ENCODE data around the gene LIN37.
"Not testable (repeated sequence)": the region's sequence is repeated elsewhere in the genome, so short reads cannot be mapped to it uniquely, and the experiment has no call there.

LIN37 gene

GRCh38 chr19:35721374-35721773 lies 27.0 kb upstream of the LIN37 start:
- H3K27ac ChIP-seq: no peak overlapping the region

GRCh38 chr19:35722461-35722860 lies 25.9 kb upstream of the LIN37 start:
- no peak for TF ChIP-seq ZFX (IDR thresholded peaks at IDR 0.05)
- TF ChIP-seq, protein P1, sequence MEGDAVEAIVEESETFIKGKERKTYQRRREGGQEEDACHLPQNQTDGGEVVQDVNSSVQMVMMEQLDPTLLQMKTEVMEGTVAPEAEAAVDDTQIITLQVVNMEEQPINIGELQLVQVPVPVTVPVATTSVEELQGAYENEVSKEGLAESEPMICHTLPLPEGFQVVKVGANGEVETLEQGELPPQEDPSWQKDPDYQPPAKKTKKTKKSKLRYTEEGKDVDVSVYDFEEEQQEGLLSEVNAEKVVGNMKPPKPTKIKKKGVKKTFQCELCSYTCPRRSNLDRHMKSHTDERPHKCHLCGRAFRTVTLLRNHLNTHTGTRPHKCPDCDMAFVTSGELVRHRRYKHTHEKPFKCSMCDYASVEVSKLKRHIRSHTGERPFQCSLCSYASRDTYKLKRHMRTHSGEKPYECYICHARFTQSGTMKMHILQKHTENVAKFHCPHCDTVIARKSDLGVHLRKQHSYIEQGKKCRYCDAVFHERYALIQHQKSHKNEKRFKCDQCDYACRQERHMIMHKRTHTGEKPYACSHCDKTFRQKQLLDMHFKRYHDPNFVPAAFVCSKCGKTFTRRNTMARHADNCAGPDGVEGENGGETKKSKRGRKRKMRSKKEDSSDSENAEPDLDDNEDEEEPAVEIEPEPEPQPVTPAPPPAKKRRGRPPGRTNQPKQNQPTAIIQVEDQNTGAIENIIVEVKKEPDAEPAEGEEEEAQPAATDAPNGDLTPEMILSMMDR (conservative IDR thresholded peaks at IDR 0.05): no peak
- no peak overlapping the region for H3K27ac ChIP-seq

More at GRCh38 chr19:35721374-35721773, 27.0 kb upstream of the LIN37 start:
- no peak for TF ChIP-seq ZFX (IDR thresholded peaks at IDR 0.05)
- TF ChIP-seq, protein P1 (conservative IDR thresholded peaks at IDR 0.05): no peak

GRCh38 chr19:35722897-35723296 lies 25.5 kb upstream of the LIN37 start:
- TF ChIP-seq ZFX (IDR thresholded peaks at IDR 0.05): no peak
- TF ChIP-seq, protein P1 (conservative IDR thresholded peaks at IDR 0.05): no peak
- H3K27ac ChIP-seq: no peak overlapping the region

DNA sequence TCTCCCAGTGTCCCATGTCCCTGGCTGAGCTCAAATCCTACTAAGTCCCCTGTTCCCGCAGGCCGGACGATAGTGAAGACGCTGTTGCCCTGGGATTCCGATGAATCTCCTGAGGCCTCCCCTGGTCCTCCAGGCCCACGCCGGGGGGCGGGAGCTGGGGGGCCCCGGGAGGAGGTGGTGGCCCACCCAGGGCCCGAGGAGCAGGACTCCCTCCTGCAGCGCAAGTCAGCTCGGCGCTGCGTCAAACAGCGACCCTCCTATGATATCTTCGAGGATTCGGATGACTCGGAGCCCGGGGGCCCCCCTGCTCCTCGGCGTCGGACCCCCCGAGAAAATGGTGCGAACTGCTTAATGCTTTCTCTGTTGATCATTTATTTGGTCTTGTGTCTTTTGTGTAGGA lies 24.7 kb upstream of the LIN37 start:
- no peak for TF ChIP-seq ZFX (IDR thresholded peaks at IDR 0.05)
- TF ChIP-seq, protein P1 (conservative IDR thresholded peaks at IDR 0.05): no peak
- no peak overlapping the region for H3K27ac ChIP-seq

DNA sequence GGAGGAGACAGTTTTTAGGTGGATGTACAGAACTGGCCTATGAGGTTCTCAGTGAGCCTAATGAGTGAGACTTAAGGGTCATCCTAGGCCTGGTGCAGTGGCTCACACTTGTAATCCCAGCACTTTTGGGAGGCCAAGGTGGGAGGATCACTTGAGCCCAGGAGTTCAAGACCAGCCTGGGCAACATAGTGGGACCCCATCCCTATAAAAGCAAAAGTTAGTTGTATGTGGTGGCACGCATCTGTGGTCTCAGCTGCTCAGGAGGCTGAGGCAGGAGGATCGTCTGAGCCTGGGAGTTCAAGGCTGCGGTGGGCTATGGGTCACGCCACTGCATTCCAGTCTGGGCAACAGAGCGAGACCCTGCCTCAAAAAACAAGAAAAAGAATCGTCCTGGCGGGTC lies 24.2 kb upstream of the LIN37 start:
- H3K27ac ChIP-seq: not testable (repeated sequence)

DNA sequence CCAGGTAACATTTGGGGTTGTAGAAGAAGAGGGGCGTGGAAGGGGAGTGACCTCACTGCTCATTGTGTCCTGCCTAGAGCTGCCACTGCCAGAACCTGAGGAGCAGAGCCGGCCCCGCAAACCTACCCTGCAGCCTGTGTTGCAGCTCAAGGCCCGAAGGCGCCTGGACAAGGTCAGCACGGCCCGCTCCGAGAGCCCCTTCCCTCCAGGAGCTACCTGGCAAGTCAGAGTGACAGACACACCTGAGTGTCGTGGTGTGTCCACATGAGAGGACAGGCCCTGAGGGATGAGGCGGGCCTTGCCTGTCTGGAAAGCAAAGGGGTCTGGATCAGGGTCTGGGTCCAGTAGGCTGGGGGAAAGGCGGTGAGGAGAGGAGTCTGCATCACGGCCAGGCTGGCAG lies 23.8 kb upstream of the LIN37 start:
- TF ChIP-seq ZFX (IDR thresholded peaks at IDR 0.05): no peak
- TF ChIP-seq, protein P1 (conservative IDR thresholded peaks at IDR 0.05): no peak
- H3K27ac ChIP-seq: no peak overlapping the region

DNA sequence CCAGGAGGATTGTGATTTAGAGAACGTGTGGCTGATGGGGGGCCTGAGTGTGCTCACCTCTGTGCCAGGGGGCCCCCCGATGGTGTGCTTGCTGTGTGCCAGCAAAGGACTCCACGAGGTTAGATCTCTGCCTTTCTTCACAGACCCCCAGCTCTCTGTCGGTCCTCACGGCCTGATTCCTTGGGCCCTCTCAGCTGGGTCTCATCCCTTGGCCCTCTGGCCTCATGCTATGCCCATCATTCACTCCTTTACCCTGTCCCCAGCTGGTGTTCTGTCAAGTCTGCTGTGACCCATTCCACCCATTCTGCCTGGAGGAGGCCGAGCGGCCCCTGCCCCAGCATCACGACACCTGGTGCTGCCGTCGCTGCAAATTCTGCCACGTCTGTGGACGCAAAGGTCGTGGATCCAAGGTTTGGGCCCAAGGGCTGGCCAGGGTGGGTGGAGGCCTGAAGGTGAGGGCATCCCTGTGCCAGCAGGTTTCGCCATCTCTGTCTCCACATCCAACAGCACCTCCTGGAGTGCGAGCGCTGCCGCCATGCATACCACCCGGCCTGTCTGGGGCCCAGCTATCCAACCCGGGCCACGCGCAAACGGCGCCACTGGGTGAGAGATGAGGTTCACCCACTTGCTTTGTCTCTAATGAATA lies 23.0 kb upstream of the LIN37 start:
- TF ChIP-seq, protein P1 (conservative IDR thresholded peaks at IDR 0.05): no peak
- TF ChIP-seq ZFX (IDR thresholded peaks at IDR 0.05): no peak
- no peak overlapping the region for H3K27ac ChIP-seq
